Measurements from ENCODE around the gene ASPHD2. TPM values are rescaled to one million over a fixed set of nuclear protein-coding genes. Genes with fewer than 3 reads are reported as not detected.

The ASPHD2 gene, protein sequence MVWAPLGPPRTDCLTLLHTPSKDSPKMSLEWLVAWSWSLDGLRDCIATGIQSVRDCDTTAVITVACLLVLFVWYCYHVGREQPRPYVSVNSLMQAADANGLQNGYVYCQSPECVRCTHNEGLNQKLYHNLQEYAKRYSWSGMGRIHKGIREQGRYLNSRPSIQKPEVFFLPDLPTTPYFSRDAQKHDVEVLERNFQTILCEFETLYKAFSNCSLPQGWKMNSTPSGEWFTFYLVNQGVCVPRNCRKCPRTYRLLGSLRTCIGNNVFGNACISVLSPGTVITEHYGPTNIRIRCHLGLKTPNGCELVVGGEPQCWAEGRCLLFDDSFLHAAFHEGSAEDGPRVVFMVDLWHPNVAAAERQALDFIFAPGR
- 0.86 and 0.89 TPM in 2 replicates for total RNA-seq

DNA sequence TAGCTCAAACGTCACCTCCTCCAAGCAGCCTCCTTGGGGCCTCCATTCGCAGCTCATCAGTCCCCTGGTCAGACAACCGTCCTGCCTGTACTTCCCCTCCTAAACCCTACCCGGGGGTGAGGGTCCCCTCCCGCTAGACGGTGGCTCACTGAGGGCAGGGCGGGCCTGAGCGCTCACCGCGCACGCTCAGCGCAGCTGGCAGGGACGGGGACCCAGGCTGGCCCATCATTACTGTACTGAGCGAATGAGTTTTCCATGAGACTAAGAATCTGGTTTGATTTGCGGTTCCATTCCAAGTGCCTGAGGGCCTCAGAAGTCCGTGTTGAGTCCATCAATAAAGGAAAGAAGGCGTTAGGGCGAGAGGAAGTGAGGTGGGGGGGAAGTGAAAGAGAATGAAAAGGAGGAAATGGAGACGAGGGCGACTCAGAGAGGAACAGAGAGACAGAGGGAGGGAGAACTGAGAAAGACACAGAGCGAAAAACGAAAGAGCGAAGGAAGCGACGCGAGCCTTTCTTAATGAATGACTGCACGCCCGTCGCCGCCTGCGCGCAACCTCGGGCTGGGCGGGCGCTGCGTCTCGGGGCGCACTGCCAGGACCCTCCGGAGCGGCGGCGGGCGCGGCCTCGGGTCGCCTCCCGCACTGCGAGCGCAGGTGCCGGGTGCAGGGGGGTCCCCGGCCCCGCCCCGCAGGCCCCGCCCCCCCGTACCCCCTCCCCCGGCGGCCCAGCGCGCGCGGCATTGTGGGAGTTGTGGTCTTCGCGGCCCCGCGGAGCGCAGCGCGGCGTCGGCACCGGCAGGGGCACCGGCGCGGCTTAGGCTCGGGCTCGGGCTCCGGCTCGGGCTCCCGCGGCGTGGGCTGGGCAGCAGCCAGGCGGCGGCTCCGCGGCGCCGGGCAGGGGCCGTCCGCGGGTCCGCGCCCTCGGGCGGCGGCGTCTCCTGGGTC is at the start of gene ASPHD2:
Gene ASPHD2, plus strand, starts transcription at position 746 of the 943 bp plus-strand sequence. CDS start 4,356 bp downstream, outside the sequence.

DNA sequence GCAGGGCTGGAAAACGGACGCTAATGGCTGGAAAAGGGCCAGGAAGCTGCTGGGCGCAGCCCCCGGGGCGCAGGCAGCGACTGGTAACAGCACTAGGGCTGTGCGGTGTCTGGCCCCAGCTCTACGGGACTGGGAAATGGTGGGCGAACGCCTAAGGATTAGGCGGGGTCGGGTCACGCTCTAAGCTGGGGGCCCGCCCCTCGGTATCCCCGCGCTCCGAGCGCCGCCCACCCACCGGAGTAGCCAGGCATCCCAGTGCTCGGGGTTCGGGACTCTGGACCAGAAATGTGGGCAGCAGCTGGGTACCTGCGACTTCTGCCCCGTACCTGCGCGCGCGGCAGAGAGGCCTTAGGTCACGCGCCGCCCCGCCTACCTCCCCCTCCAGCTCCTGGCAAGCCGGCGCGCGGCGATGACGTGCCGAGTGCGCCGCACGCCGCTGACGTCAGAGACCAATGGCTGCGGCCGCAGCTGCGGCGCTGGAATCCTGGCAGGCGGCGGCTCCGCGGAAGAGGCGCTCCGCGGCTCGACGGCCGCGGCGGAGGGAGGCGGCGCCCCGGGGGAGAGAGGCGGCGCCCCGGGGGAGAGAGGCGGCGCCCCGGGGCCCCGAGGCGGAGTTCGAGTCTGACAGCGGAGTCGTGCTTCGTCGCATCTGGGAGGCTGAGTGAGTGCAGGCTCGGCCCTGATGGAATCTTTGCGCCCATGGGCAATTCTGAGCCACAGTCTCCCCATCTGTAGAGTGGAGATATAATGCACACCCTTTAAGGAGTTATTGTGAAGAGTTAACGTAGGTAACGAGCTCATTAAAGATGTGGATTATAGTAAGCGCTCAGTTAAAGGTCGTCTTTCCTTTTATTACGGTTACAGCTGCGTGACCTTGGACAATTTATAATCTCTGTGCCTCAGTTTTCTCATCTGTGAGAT is 54.6 kb downstream of the ASPHD2 start, which contains the start of the genes HPS4 and SRRD:
Gene HPS4, minus strand, starts transcription at position 345 of the 921 bp plus-strand sequence. CDS start 2,021 bp downstream, outside the sequence.
Gene SRRD, plus strand, starts transcription at position 439 of the 921 bp plus-strand sequence. Its CDS starts 14 bp downstream, at position 453.

Other genes starting within 250 kb of the ASPHD2 start
- 12.4 and 22.0 TPM in 2 replicates for gene HPS4, start 54.5 kb downstream of the ASPHD2 start, total RNA-seq
- gene SRRD, start 54.6 kb downstream of the ASPHD2 start, total RNA-seq: 13.0 and 26.6 TPM in 2 replicates
- gene TFIP11, start 83.2 kb downstream of the ASPHD2 start, total RNA-seq: 22.5 and 35.8 TPM in 2 replicates
- gene TPST2, start 160.9 kb downstream of the ASPHD2 start, total RNA-seq: 28.4 and 29.7 TPM in 2 replicates
- not detected in 2 replicates for gene CRYBB1, start 188.8 kb downstream of the ASPHD2 start, total RNA-seq
- gene CRYBA4, start 192.7 kb downstream of the ASPHD2 start, total RNA-seq: not detected in 2 replicates
- gene MIAT, start 228.3 kb downstream of the ASPHD2 start, total RNA-seq: 0.18 and 0.86 TPM in 2 replicates

Data from myometrial cell (primary cell).